ENCODE results near the gene ASB7.

- TF ChIP-seq CTCF (IDR thresholded peaks at IDR 0.05) (no peak), POLR2A (IDR thresholded peaks at IDR 0.05) (no peak)
These were observed 13.4 kb downstream of the ASB7 start for GRCh38 chr15:100615801-100616200.
